HEK293 (cell line): ENCODE data around the gene RBM17.

ENCODE experiments used
- CTCF ChIA-PET: fragments of 350-600 bp; formaldehyde crosslinking; extraction: SDS; loops from one replicate; lab custom pipeline; 2021; ENCODE audit warnings: antibody characterized with exemption; lab: Yijun Ruan, JAX
- POLR2A ChIA-PET: fragments of 300-600 bp; formaldehyde crosslinking; extraction: SDS; loops from one replicate; lab custom pipeline; 2020; ENCODE audit warnings: antibody characterized with exemption, inconsistent platforms; lab: Yijun Ruan, JAX
- H3K27ac ChIP-seq: fragments of 200-500 bp; sonication (Bioruptor generic); 2 replicates; pipeline ENCODE4 v1.5.1; 2014; ENCODE audit warnings: low read depth, low read length, control low read depth, inconsistent platforms; ENCODE audit errors: extremely low read depth
- H3K36me3 ChIP-seq, 2 experiments: fragments of 200-500 bp in 1 of 2; sonication (Bioruptor generic) in 1 of 2; 1 replicate in 1 of 2; 2 replicates in 1 of 2; pipeline ENCODE4 v1.5.1; 2014 to 2017; ENCODE audit warnings: inconsistent platforms in 2 of 2, low read length in 2 of 2; ENCODE audit not compliant: control insufficient read depth in 2 of 2, insufficient read depth in 1 of 2
- H3K4me1 ChIP-seq: fragments of 200-500 bp; sonication (Bioruptor generic); 2 replicates; pipeline ENCODE4 v1.5.1; 2014; ENCODE audit warnings: mild to moderate bottlenecking, low read length, inconsistent platforms; ENCODE audit not compliant: control insufficient read depth, insufficient read depth
- H3K4me3 ChIP-seq: 2 replicates; pipeline ENCODE4 v1.5.1; 2011; ENCODE audit warnings: low read depth, mild to moderate bottlenecking, control low read depth, low read length, moderate library complexity
- H3K9me3 ChIP-seq: fragments of 200-500 bp; sonication (Bioruptor generic); 2 replicates; pipeline ENCODE4 v1.5.1; 2014; ENCODE audit warnings: low read depth, low read length, inconsistent platforms; ENCODE audit not compliant: control insufficient read depth, insufficient read depth
- GFI1B ChIP-seq: fragments of 450-650 bp; formaldehyde crosslinking; IDR thresholded peaks from 2 replicates; pipeline ENCODE4 v1.5.1; 2016; ENCODE audit warnings: missing biosample characterization, missing genetic modification characterization
- KLF8 ChIP-seq: fragments of 450-650 bp; formaldehyde crosslinking; IDR thresholded peaks from 2 replicates; pipeline ENCODE4 v1.5.1; 2016; ENCODE audit warnings: missing biosample characterization, missing genetic modification characterization
- KLF9 ChIP-seq: fragments of 450-650 bp; formaldehyde crosslinking; IDR thresholded peaks from 2 replicates; pipeline ENCODE4 v1.5.1; 2016; ENCODE audit warnings: missing biosample characterization, missing genetic modification characterization, low read depth
- MZF1 ChIP-seq: fragments of 450-650 bp; formaldehyde crosslinking; IDR thresholded peaks from 2 replicates; pipeline ENCODE4 v1.5.1; 2017; ENCODE audit warnings: missing biosample characterization, missing genetic modification characterization, borderline replicate concordance
- YY2 ChIP-seq: fragments of 450-650 bp; formaldehyde crosslinking; IDR thresholded peaks from 2 replicates; pipeline ENCODE4 v1.5.1; 2016; ENCODE audit warnings: missing biosample characterization, missing genetic modification characterization
- ZBTB20 ChIP-seq: fragments of 450-650 bp; formaldehyde crosslinking; IDR thresholded peaks from 2 replicates; pipeline ENCODE4 v1.5.1; 2016; ENCODE audit warnings: missing biosample characterization, missing genetic modification characterization
- ZBTB21 ChIP-seq: fragments of 450-650 bp; formaldehyde crosslinking; IDR thresholded peaks from 2 replicates; pipeline ENCODE4 v1.5.1; 2017; ENCODE audit warnings: missing biosample characterization, missing genetic modification characterization
- ZNF114 ChIP-seq: fragments of 450-650 bp; formaldehyde crosslinking; IDR thresholded peaks from 2 replicates; pipeline ENCODE4 v1.5.0; 2017; ENCODE audit warnings: missing biosample characterization, missing genetic modification characterization
- ZNF138 ChIP-seq: fragments of 450-650 bp; formaldehyde crosslinking; IDR thresholded peaks from 2 replicates; pipeline ENCODE4 v1.5.1; 2016; ENCODE audit warnings: missing biosample characterization, missing genetic modification characterization, borderline replicate concordance
- ZNF302 ChIP-seq: fragments of 450-650 bp; formaldehyde crosslinking; IDR thresholded peaks from 2 replicates; pipeline ENCODE4 v1.5.1; 2016; ENCODE audit warnings: missing biosample characterization, missing genetic modification characterization, low read depth
- ZNF311 ChIP-seq: fragments of 450-650 bp; formaldehyde crosslinking; IDR thresholded peaks from 2 replicates; pipeline ENCODE4 v1.5.1; 2017; ENCODE audit warnings: missing biosample characterization, missing genetic modification characterization, borderline replicate concordance
- ZNF341 ChIP-seq: fragments of 450-650 bp; formaldehyde crosslinking; IDR thresholded peaks from 2 replicates; pipeline ENCODE4; 2016; ENCODE audit warnings: low read depth, missing biosample characterization, missing genetic modification characterization
- ZNF48 ChIP-seq: fragments of 450-650 bp; formaldehyde crosslinking; IDR thresholded peaks from 2 replicates; pipeline ENCODE4 v1.5.1; 2016; ENCODE audit warnings: missing biosample characterization, missing genetic modification characterization
- ZNF501 ChIP-seq: fragments of 450-650 bp; formaldehyde crosslinking; IDR thresholded peaks from 2 replicates; pipeline ENCODE4 v1.5.1; 2016; ENCODE audit warnings: missing biosample characterization, missing genetic modification characterization
- ZNF514 ChIP-seq: fragments of 450-650 bp; formaldehyde crosslinking; IDR thresholded peaks from 2 replicates; pipeline ENCODE4 v1.5.1; 2016; ENCODE audit warnings: missing biosample characterization, missing genetic modification characterization
- ZNF664 ChIP-seq: fragments of 450-650 bp; formaldehyde crosslinking; IDR thresholded peaks from 2 replicates; pipeline ENCODE4 v1.5.1; 2016; ENCODE audit warnings: missing biosample characterization, missing genetic modification characterization
- ZNF777 ChIP-seq: fragments of 450-650 bp; formaldehyde crosslinking; IDR thresholded peaks from 2 replicates; pipeline ENCODE4 v1.5.1; 2017; ENCODE audit warnings: missing biosample characterization, missing genetic modification characterization, borderline replicate concordance
- TF ChIP-seq, protein P1 (sequence below): fragments of 450-650 bp; formaldehyde crosslinking; IDR thresholded peaks from 2 replicates; pipeline ENCODE4 v1.5.1; 2016; ENCODE audit warnings: missing biosample characterization, missing genetic modification characterization
- TF ChIP-seq, protein P2 (sequence below): fragments of 450-650 bp; formaldehyde crosslinking; IDR thresholded peaks from 2 replicates; pipeline ENCODE4 v1.5.1; 2016; ENCODE audit warnings: missing biosample characterization, missing genetic modification characterization, borderline replicate concordance
- TF ChIP-seq, protein P3 (sequence below): fragments of 450-650 bp; formaldehyde crosslinking; IDR thresholded peaks from 2 replicates; pipeline ENCODE4 v1.5.1; 2016; ENCODE audit warnings: missing biosample characterization, missing genetic modification characterization

RBM17 gene

DNA sequence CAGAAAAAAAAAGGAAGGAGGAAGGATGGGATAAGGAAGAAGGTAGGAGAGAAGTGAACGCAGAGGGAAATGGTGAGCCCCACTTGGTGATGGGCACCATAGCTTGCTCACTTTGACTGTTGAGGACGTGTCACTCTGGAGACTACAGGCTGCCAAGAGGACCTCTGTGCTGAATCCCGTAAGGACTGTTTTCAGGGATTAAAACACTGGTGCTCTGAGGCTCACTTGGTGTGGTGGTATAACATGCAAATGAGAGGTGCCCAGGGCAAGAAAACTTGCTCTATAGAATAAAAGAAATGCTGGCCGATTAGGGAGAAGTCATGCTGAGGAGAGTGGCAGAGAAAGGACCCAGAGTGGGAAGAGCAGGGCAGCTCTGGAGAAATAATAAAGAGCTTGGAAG lies 21.4 kb upstream of the RBM17 start:
- Histone ChIP-seq H3K27ac (no peak overlapping the region), H3K36me3 (no peaks in the 10 kb centered on the region), H3K9me3 (no peaks in the 10 kb centered on the region), H3K4me3 (no peak overlapping the region), H3K4me1 (no peaks in the 10 kb centered on the region)
- POLR2A ChIA-PET: no interaction called here
- CTCF ChIA-PET: no interaction called here
- TF ChIP-seq ZNF302 (no peak), ZNF777 (tag by site-specific recombination) (no peak), KLF8 (tag by site-specific recombination) (no peak), GFI1B (tag by site-specific recombination) (no peak), ZNF114 (no peak), KLF9 (tag by site-specific recombination) (no peak), ZBTB21 (tag by site-specific recombination) (no peak), YY2 (tag by site-specific recombination) (no peak), ZNF501 (tag by site-specific recombination) (no peak), MZF1 (no peak), ZNF138 (tag by site-specific recombination) (no peak), ZNF341 (tag by site-specific recombination) (no peak), ZNF514 (tag by site-specific recombination) (no peak), ZNF48 (tag by site-specific recombination) (no peak), ZNF311 (tag by site-specific recombination) (no peak), ZNF664 (tag by site-specific recombination) (no peak), ZBTB20 (tag by site-specific recombination) (no peak)
- TF ChIP-seq, protein P1, sequence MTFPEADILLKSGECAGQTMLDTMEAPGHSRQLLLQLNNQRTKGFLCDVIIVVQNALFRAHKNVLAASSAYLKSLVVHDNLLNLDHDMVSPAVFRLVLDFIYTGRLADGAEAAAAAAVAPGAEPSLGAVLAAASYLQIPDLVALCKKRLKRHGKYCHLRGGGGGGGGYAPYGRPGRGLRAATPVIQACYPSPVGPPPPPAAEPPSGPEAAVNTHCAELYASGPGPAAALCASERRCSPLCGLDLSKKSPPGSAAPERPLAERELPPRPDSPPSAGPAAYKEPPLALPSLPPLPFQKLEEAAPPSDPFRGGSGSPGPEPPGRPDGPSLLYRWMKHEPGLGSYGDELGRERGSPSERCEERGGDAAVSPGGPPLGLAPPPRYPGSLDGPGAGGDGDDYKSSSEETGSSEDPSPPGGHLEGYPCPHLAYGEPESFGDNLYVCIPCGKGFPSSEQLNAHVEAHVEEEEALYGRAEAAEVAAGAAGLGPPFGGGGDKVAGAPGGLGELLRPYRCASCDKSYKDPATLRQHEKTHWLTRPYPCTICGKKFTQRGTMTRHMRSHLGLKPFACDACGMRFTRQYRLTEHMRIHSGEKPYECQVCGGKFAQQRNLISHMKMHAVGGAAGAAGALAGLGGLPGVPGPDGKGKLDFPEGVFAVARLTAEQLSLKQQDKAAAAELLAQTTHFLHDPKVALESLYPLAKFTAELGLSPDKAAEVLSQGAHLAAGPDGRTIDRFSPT: no peak
- TF ChIP-seq, protein P2, sequence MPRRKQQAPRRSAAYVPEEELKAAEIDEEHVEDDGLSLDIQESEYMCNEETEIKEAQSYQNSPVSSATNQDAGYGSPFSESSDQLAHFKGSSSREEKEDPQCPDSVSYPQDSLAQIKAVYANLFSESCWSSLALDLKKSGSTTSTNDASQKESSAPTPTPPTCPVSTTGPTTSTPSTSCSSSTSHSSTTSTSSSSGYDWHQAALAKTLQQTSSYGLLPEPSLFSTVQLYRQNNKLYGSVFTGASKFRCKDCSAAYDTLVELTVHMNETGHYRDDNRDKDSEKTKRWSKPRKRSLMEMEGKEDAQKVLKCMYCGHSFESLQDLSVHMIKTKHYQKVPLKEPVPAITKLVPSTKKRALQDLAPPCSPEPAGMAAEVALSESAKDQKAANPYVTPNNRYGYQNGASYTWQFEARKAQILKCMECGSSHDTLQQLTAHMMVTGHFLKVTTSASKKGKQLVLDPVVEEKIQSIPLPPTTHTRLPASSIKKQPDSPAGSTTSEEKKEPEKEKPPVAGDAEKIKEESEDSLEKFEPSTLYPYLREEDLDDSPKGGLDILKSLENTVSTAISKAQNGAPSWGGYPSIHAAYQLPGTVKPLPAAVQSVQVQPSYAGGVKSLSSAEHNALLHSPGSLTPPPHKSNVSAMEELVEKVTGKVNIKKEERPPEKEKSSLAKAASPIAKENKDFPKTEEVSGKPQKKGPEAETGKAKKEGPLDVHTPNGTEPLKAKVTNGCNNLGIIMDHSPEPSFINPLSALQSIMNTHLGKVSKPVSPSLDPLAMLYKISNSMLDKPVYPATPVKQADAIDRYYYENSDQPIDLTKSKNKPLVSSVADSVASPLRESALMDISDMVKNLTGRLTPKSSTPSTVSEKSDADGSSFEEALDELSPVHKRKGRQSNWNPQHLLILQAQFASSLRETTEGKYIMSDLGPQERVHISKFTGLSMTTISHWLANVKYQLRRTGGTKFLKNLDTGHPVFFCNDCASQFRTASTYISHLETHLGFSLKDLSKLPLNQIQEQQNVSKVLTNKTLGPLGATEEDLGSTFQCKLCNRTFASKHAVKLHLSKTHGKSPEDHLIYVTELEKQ (tag by site-specific recombination): no peak
- TF ChIP-seq, protein P3, sequence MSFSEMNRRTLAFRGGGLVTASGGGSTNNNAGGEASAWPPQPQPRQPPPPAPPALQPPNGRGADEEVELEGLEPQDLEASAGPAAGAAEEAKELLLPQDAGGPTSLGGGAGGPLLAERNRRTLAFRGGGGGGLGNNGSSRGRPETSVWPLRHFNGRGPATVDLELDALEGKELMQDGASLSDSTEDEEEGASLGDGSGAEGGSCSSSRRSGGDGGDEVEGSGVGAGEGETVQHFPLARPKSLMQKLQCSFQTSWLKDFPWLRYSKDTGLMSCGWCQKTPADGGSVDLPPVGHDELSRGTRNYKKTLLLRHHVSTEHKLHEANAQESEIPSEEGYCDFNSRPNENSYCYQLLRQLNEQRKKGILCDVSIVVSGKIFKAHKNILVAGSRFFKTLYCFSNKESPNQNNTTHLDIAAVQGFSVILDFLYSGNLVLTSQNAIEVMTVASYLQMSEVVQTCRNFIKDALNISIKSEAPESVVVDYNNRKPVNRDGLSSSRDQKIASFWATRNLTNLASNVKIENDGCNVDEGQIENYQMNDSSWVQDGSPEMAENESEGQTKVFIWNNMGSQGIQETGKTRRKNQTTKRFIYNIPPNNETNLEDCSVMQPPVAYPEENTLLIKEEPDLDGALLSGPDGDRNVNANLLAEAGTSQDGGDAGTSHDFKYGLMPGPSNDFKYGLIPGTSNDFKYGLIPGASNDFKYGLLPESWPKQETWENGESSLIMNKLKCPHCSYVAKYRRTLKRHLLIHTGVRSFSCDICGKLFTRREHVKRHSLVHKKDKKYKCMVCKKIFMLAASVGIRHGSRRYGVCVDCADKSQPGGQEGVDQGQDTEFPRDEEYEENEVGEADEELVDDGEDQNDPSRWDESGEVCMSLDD (tag by site-specific recombination): no peak
